Stimulated activated CD8-positive, alpha-beta memory T cell treated with anti-CD3 and anti-CD28 coated beads, Interleukin-2, amount 100 ng/mL, for 48 hours (primary cell): Measurements from ENCODE around the gene PSD.
A peak's percentile ranks its signal among the peaks of the same experiment; 100 is the strongest.

ENCODE experiments used
- DNase-seq, 2 donors: peaks; one replicate each; pipeline ENCODE4 v3.0.0-alpha.2; 2020; ENCODE audit warnings: low read depth in 2 of 2

Gene PSD

DNA sequence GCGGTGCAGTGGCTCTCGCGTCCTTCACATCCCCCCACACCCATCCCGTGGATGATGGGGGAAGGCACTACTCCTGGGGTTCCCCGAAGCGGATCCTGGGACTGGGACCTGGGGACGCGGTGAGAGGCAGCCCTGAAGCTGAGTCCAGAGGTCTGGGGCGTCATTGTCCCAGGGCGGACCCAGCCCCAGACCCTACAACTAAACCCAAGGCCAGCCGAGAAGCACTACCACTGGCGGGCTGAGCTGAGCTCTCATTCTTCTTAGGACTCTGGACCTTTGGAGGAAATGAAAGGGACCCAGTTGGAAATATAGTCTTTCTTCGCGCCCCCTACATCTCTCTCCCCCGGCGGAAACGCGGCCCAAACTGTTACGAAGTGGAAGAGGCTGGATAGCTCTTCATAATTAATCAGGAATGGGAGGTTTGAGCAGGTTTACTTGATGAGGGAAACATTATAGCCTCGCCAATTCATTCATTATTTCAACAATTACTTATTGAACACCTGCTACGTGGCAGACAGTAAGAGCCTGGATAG is 1.7 kb upstream of the PSD start:
- DNase-seq = no peak

DNA sequence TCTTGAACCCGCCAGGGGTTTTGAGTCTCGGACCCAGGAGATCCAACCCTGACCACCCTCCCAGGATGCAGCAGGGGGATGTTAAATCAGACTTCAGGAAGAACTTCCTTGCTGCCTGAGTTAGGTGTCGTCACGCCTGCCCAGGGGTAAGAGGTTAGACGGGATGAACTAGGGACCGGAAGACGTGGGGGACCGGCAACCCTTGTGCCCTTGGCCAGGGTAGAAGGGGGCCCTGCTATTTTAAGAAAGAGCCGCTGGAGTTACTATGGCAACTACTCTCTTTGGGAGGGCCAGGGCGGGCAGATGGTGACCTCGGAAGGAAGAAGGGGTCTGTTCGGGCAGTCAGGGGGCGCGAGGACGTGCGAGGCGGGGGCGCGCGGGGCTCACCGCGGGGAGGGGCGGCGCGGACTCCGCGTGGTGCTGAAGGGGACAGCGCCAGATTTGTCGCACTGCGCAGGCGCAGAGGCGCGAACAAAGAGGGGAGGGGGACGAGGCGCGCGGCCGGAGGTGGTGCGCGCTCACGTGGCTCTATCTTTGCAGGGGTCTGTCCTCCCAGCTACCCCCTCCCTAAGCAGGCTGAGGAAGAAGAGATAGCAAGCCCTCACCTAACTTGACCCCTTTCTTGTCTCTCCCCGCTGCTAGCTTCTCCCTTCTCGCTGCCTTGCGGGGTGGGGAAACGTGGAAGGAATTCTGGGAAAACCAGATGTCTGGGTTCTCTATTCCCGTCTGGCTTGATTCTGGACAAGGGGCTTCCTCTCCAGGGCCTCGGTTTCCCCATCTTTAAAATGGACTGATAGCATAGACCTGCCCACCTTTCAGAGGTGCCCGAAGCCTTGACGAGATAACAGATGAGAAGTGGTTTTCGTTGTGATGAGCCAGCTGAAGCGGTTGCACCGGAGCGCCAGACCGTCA is 940 bp upstream of the PSD start:
- DNase-seq = peak in 1 of 2 donors; percentile 58

DNA sequence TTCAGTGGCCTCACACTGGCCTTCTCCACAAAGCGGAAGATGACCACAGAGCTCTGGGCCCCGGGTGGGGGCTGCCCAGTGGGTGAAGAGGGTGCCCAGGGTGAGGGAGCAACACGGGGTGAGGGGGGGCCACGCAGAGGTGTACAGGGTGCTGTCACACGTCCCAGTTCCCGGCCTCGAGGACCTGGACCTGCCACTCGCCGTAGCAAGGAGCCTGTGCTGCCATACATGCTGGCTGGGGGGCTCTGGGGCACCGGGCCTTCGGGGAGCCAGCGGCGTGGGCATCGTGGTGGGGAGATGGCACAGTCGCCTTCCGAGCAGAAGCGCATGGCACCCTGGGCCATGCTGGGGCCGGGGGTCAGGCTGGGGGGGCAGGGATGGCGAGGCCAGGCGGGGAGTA is 1.9 kb downstream of the PSD start:
- DNase-seq = no peak

DNA sequence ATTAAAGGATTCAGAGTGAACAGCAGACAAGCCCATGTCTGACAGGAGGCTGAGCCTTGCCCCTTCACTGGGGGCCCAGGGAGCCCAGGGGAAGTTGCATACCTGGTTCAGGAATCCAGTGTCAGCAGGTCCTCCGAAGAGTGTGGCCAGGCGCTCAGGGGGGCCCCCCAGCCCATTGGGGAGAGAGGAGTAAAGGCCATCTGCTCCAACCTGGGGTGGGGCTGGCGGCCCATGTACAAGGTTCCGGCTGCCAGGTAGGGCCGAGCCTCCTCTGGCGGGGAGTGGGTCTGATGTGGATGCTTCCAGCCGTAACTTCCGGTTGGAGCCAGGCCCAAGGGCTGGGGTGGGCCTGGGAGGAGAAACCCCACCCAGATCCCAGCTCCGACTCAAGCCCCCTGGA is 2.3 kb downstream of the PSD start:
- no peak for DNase-seq

DNA sequence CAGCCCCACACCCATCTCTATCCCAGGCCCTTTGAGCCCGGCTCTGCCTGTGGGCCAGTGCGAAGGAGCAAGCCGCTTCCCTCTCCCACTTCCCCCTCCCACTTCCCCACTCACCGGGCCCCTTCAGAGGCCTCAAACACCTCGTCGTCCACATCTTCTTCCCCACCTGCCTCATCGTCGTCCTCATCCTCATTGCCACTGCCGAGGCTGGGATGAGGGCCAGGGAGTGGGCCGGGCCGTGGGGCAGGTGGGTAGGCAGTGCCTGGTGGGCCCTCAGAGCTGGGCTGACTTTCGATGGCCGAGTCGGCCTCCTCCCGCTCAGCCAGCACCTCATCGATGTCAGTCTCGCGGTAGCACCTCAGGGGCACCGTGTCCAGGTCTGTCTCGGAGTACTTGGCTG is 3.8 kb downstream of the PSD start:
- DNase-seq = no peak

DNA sequence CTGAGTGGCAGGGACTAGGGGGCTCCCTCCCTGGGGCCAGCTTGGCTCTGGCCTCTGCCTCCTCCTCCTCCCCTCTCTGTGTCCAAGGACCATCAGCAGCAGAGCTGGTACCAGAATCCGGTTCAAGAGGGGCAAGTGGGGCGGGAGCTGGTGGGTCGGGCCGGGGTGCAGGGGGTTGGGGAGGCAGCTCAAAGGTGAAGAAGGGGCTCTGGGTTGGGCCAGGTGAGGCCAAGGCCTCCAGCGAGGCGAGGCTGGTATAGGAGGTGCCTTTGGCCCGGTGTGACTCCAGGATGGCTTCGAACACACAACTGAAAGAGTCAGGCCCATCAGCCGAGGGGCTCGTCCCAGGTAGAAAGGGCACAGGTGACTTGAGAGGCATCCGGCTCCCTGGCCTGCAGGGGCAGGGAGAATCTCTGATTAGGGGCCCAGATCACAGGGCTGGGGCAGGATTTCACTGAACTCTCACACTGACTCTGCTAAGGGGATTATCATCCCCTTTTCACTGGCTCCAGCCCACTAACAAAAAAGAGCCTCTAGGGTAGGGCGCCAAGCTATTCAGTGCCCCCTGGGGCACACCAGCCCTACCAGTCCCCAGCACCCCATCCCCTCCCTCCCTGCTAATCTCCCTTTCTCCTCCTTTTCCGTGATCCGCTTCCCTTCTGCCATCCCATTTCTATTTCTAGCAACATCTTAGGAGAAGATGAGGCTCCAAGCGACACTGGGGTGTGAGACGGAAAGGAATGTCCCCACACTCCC is 4.6 kb downstream of the PSD start:
- no peak for DNase-seq

DNA sequence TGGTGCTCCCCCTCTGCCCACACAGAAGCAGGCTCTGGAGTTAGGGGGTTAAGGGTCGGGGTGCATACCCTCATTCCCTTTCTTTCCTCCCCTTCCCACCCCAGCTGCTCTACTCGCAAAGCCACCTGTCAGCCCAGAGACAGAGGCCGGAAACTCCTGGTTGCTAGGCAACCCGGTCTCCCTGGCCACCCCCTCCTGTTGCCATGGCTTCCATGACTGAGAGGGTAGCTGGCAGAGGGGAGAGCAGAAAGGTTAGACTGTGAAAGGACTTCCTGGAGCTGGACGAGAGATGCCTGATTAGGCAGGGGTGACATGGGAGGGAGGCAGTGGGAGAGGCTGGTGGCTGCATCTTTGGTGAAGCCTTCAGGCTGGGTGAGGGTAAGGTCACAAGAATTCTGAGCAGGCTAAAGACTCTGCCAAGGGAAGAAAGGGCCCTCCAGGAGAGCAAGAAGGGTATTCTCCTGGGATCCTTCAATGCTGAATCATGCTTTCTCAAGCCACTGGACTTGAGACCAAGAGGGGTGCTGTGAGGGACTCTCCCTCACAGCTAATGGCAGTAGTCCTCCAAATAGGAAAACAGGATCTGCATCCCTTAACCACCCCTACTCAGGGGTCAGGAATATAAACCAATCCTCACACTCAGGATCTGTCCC is 5.4 kb downstream of the PSD start:
- DNase-seq = no peak

DNA sequence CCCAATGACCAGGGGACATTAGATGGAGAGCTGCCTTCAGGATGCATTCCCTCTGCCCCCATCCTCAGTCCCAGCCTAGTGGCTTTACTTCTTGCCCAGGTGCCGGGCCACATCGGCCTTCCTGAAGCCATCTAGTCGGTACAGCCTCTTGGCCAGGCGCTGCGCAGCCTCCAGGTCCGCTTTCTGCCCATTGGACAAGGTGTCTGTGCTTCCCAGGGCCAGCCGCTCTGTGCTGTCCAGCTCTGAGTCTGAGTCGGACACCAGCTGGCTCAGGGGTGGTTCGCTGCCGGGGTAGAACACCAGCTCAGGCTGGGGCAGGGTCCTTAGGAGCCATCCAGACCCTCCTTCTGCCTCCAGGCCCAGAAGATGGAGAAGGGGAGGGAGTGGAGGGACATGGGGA is 6.3 kb downstream of the PSD start:
- DNase-seq = no peak

DNA sequence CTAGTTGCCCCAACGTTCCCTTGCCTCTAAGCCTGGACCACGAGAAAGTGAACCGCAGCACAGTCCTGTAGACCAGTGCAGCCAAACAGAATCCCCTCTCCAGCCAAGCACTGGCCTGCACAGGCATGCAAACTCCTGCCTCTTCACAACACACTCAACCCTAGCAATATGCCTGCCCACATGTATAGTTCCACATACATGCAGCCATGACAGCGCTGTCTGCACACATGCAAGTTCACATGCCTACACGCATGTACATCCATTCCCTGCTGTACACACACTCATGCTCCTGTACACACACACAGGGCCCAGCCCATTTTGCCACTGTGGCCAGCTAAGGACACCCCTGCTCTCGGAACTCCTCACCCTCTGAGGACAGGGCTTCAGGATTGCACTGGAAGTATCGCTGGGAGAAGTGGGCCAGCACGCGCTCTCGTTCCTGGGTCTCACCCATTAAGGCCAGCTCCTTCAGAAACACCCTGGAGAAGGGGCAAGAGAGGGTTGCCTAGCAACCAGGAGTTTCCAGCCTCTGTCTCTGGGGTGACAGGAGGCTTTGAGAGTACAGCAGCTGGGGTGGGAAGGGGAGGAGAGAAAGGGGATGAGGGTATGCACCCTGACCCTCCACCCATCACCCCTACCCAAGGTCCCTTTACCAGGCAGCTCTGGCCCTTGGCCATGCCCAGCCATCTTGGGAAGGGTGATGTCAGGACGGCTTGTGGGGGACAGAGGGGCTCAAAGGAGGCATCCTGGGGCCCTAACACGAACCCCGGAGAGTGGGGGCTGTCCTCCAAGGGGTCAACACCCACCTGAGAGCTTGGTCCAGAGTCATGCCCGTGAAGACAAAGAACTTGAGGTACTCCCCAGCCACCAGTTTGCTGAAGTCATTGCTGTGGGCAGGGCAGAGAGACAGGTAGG is 7.0 kb downstream of the PSD start:
- DNase-seq = no peak

DNA sequence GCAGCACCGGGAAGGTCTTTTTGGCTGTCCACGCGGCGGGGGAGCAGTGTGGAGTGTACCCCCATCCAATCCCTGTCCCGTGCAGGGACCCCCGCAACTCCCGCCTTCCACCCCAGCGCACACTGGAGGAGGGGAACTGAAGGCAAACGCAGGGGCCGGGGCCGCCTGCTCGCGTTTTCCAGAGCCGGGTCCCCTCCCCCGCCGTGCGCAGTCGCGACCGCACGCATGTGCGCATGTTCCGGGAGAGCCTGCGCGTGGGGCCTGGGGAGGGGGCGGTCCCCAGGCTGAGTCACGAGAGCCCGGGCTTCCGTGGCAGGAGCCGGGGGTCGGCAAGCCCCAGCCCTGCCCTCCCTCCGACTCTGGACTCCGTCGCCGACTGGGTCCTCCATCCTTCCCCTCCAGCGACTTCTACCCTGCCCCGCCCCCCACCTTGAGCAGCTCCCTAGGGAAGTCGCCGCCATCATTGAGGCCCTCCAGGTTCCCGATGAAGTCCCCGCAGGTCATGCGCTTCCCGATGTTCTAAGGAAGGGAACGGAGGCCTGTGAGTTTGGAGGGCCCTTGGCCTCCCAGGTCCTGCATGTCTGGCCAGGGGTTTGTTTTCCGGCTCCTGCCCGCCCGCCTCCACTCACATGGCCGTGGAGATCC is 8.0 kb downstream of the PSD start:
- DNase-seq = peak in 1 of 2 donors; percentile 53

DNA sequence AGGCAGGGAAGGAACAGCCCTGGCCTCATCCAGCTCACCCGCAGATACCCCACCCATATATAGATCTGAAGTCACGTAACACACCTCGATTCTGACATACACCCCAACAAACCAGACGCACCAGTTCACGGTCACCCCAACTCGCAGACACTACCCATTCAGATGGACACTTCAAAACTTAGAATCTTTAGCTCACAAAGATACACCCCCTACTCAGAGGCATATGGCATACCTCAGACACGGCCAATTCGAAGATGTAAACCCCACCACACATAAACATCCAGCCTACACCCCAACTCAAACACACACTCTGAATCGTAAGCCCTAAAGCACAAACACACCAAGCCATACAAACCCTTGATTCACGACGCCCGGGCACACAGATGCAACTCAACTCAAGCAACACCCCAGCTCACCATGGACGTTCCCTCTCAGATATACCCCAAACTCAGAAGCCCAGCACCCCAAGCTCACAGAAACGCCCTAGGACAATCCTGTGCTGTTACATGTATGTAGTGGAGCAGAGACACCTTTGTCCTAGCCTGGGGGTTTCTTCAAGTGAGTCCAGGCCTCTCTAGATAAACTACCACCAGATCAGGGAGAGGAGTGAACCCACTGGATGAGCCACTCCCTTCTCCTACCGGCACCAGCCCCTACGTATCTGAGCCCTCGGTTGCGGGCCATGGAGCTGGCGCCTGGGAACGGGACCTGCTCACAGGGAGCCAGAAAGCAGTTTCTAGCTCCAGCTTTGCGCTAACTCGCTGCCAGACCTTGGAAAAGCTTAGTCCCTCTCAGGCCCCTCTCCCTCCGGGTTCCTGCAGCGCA is 8.8 kb downstream of the PSD start:
- DNase-seq = no peak

DNA sequence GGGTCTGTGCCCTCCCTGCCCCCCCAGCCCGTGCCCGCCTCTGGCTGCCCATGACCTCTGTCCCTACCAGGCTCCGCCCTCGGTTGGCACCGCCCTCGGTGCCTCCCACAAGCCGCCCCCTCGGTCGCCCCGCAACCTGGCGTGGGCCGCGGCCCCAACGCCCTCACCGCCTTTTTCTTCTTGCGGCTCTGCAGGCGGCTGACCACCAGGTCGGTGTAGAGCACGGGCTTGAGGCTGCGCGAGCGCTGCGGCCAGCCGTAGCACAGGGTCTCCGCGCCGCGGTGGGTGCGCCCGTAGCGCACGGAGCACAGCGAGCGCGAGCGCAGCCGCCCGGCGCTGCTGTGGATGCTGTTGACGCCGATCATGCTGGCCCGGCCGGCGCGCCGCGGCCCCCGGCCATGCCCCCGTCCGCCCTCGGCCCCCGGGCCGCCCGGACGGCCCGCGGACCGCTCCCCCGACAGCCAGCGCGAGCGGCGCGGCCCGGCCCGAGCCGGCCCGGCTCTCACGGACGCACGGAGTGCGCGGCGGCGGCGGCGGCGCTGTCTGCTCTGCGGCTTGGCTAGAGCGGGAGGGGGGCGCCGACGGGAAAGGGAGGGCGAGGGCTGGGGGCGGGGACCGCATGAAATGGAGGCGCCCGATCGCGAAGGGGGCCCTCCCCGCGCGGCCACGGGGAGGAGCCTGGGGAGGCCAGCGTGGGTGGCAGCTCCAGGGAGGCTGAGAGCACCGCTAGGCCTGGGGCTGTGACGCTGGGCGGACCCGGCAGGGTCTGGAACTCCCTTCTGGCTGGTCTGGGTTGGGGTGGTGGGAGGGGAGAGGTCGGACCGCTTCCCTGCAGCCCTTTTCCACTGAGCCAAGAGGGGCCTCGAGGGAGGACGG is 9.6 kb downstream of the PSD start:
- DNase-seq = peak; percentile 67 to 72

DNA sequence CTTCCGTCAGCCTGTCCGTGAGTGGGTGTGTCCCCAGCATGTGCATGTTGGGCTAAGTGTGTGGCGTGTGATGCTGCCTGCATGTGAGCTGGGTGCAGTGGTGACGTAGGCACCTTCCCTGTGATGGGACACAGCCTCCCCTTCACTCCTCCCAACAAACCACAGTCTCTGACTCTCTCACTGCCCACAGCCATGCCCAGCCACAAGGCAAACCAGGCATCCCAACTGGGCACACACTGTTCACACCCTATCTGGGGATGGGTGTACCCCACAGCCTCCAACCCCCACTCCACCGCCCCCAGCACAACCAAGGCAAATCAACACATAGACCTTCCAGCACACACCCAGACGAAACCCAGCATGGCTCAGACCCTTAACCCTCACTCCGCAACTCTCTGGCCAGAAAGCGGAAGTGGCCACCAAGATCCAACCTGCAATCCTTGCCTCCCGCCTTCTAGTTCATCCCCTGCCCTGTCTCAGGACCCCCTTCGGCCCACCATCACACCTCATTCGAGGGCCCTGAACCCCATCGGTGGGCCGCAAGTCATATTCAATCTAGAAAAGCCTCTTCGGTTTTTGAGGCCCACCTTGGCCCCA is 10.4 kb downstream of the PSD start:
- DNase-seq = no peak

DNA sequence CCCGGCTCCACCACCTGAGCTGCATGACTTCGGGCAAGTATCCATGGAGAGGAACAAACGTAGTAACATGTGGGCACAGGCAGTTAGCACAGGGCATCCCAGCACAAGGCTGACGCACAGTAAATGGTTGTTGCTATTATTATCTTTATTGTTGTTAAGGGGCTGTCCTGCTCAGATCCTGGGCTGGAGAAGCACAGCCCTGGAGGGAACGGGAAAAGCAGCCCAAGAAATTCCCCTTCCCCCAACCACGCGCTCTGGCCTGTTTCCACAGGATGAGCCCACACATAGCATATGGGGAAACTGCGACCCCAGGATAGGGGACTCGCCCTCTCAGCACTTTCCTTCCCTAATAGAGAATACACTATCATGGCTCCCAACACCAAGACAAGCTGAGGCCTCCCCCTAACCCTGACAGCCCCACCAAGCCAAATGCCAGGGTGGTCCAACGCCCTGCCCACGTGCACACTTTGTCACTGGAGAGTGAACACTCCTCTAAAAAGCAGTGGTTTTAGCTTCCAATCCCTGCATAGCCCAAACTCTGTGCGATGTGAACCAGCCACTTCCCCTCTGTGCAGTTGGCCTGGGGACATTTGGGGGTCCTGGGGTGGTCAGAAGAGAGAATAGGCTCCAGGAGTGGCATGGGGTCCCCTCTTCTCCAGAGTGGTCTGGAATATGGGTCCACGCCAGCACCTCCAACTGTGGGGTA is 11.0 kb downstream of the PSD start:
- no peak for DNase-seq

DNA sequence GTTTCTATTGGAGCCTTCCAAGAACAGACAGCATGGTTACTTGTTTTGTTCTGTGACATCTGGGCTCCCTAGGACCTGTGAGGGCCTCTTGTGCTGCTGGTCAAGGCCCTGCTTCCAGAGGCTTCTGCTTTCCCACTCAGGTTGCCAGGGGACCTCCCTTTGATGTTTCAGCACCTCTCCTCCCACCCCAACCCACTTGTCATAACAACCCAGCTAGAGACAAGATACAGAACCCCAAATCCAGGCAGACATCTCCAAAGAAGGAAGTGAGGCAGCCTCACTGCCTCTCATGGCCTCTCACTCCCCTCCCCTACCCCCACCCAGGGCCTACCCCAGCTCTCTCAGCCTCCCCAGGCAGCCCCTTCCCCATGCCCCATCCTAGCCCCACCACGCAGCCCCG is 11.8 kb downstream of the PSD start:
- DNase-seq = no peak

DNA sequence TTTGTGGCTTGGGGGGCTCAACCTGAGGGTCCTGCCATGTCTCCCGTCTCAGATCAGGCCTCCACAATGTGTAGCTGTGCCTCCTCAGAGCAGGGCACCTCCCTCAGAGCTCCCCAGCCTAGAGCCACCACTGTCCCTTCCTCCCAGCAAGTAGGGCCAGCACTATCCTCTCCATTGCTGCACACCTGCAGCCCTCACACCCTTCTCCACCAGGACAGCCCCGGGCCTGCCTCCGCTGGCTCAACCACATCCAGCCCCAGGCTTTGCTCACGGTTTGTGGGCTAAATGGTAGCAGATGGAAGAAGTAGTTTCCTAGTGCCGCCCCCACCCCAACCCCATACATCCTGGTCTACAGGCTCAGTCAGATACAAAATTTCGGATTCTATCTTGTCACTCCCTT is 13.0 kb downstream of the PSD start:
- no peak for DNase-seq

DNA sequence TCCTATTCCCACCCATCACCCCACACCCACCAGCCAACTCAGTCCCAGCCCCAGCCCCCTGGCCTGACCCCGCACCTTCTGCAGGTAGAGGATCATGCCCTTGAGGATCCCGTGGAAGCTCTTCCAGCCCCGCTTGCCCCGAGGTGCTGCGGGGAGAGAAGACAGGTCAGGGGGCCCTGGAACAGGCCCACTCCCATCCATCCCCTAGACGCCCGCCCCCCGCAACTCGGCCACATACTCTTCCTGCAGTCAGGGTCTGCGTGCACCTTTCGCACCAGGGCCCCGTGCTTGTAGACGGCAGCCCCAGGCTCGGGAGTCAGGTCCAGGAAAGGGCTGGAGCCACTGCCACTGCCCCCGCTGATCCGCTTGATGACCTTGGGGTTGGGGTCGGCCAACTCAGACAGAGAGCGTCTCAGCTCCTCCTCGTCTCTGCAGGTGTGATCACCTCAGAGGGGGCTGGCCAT is 13.4 kb downstream of the PSD start:
- no peak for DNase-seq
